ENCODE results near the gene LCT. TPM values are rescaled to one million over a fixed set of nuclear protein-coding genes. Genes with fewer than 3 reads are reported as not detected.

LCT gene
- total and polyA plus RNA-seq, 2 of the 13 experiments (the other 11 are each of a cell fraction or from before 2014, with no cell fraction given), result not detected

GRCh38 chr2:135876066-135876711 is 39.2 kb upstream of the LCT start, which contains the start of gene MCM6 (continued):
- peak; percentile 93 for TF ChIP-seq ZNF687 (CRISPR knock-in tag; IDR thresholded peaks at IDR 0.05)
- TF ChIP-seq ZNF510 (CRISPR knock-in tag; IDR thresholded peaks at IDR 0.05; ENCODE audit: low read depth), result 0 out of 2 replicates have a peak, but pooled peaks have one; percentile 89
- no peak for TF ChIP-seq SNAI1 (CRISPR knock-in tag; IDR thresholded peaks at IDR 0.05; ENCODE audit: borderline replicate concordance)
- TF ChIP-seq ZNF317 (CRISPR knock-in tag; IDR thresholded peaks at IDR 0.05), result no peak
- TF ChIP-seq HNRNPLL (IDR thresholded peaks at IDR 0.05; ENCODE audit: low read depth, low read length, poor library complexity, severe bottlenecking), result peak; percentile 64
- TF ChIP-seq SRSF4 (IDR thresholded peaks at IDR 0.05; ENCODE audit: low read depth, low read length, poor library complexity, severe bottlenecking), result no peak
- peak; percentile 55; the same call in 1 of the 2 replicates for TF ChIP-seq MTF1 (CRISPR knock-in tag; IDR thresholded peaks at IDR 0.05)
- no peak for TF ChIP-seq ZNF350 (CRISPR knock-in tag; IDR thresholded peaks at IDR 0.05; ENCODE audit: borderline replicate concordance, low read depth)
- TF ChIP-seq ZNF567 (CRISPR knock-in tag; IDR thresholded peaks at IDR 0.05; ENCODE audit: borderline replicate concordance), result no peak
- no peak for TF ChIP-seq EZH2 (conservative IDR thresholded peaks at IDR 0.05; ENCODE audit: low read depth, low read length)
- no peak; the same call in 1 of the 2 replicates for TF ChIP-seq ZNF598 (CRISPR knock-in tag; IDR thresholded peaks at IDR 0.05; ENCODE audit: borderline replicate concordance)
- peak; percentile 66 for TF ChIP-seq ZNF552 (CRISPR knock-in tag; IDR thresholded peaks at IDR 0.05; ENCODE audit: borderline replicate concordance)
- no peak for TF ChIP-seq HMG20B (CRISPR knock-in tag; conservative IDR thresholded peaks at IDR 0.05)
- no peak for TF ChIP-seq MLX (CRISPR knock-in tag; IDR thresholded peaks at IDR 0.05)
- TF ChIP-seq ZNF274 (CRISPR knock-in tag; IDR thresholded peaks at IDR 0.05), result peak; percentile 54; the same call in 1 of the 2 replicates
- TF ChIP-seq REXO4 (CRISPR knock-in tag; IDR thresholded peaks at IDR 0.05; ENCODE audit: borderline replicate concordance), result no peak
- no peak for TF ChIP-seq ZNF781 (CRISPR knock-in tag; IDR thresholded peaks at IDR 0.05; ENCODE audit: borderline replicate concordance, not compliant biosample characterization)
- no peak for TF ChIP-seq MATR3 (CRISPR knock-in tag; IDR thresholded peaks at IDR 0.05)
- TF ChIP-seq AGO2 (optimal IDR thresholded peaks at IDR 0.05; ENCODE audit: low read depth, low read length), result peak; percentile 52
- no peak for TF ChIP-seq MAFK (conservative IDR thresholded peaks at IDR 0.05 in 1 of 2, IDR thresholded peaks at IDR 0.05 in 1 of 2; ENCODE audit: low read length in 2 of 2)
- TF ChIP-seq ATF4 (CRISPR knock-in tag; IDR thresholded peaks at IDR 0.05), result peak in 1 of 2 experiments; percentile 58; a peak in 2 of 4 replicates
- no peak for TF ChIP-seq IKZF5 (CRISPR knock-in tag; IDR thresholded peaks at IDR 0.05)
- TF ChIP-seq ZNF160 (CRISPR knock-in tag; IDR thresholded peaks at IDR 0.05), result peak; percentile 65; the same call in 1 of the 2 replicates

Data from HepG2 (cell line).